Heart right ventricle (tissue), 16 donors: ENCODE data around the gene RPTN. TPM values are rescaled to one million over a fixed set of nuclear protein-coding genes. Genes with fewer than 3 reads are reported as not detected.
A peak's percentile ranks its signal among the peaks of the same experiment; 100 is the strongest.
"Not testable (repeated sequence)": the region's sequence is repeated elsewhere in the genome, so short reads cannot be mapped to it uniquely, and the experiment has no call there.

ENCODE experiments used
- ATAC-seq, 8 donors: fragments of 200-7000 bp; cut with Tn5 transposase; one replicate each; pipeline ENCODE4 v1.9.1; 2020; ENCODE audit warnings: mild to moderate bottlenecking in 8 of 8, moderate library complexity in 8 of 8, moderate number of reproducible peaks in 1 of 8
- DNase-seq, 2 donors: peaks; one replicate each; pipeline ENCODE4 v3.0.0-alpha.2; 2020
- H3K27ac ChIP-seq, 10 donors: fragments of 200-600 bp; sonication (generic) in 2 of 10; one replicate each; pipeline versions ENCODE4 v1.5.0 to v1.8.0; 2020 to 2022; ENCODE audit warnings: mild to moderate bottlenecking in 3 of 10
- H3K27me3 ChIP-seq, 7 donors: fragments of 200-600 bp; one replicate each; pipeline ENCODE4 v1.8.0; 2021 to 2022; ENCODE audit warnings: mild to moderate bottlenecking in 2 of 7
- H3K36me3 ChIP-seq, 9 donors: fragments of 200-600 bp; sonication (generic) in 1 of 9; one replicate each; pipeline versions ENCODE4 v1.5.0 to v1.8.0; 2020 to 2022; ENCODE audit warnings: mild to moderate bottlenecking in 2 of 9
- H3K4me1 ChIP-seq, 9 donors: fragments of 200-600 bp; sonication (generic) in 1 of 9; one replicate each; pipeline versions ENCODE4 v1.5.0 to v1.8.0; 2020 to 2022; ENCODE audit warnings: mild to moderate bottlenecking in 4 of 9
- H3K4me3 ChIP-seq, 10 donors: fragments of 200-600 bp; sonication (generic) in 2 of 10; one replicate each; pipeline versions ENCODE4 v1.5.0 to v1.8.0; 2020 to 2022; ENCODE audit warnings: mild to moderate bottlenecking in 7 of 10, moderate library complexity in 2 of 10
- H3K9me3 ChIP-seq, 11 donors: fragments of 200-600 bp in 10 of 11; sonication (generic) in 2 of 11; one replicate each; pipeline versions ENCODE4 v1.5.0 to v1.8.0; 2013 to 2022; ENCODE audit warnings: mild to moderate bottlenecking in 2 of 11, control low read depth in 1 of 11, moderate library complexity in 1 of 11
- CTCF ChIP-seq, 9 donors: fragments of 200-600 bp; sonication (generic) in 2 of 9; IDR thresholded peaks; one replicate each; pipeline versions ENCODE4 v1.5.0 to v1.8.0; 2021 to 2022; ENCODE audit warnings: antibody characterized with exemption in 9 of 9, mild to moderate bottlenecking in 5 of 9, moderate library complexity in 1 of 9
- WGBS, 2 donors: extraction: QIAGEN DNeasy Blood & Tissue Kit; methylation state at CpG; one replicate each; pipeline ENCODE4 v1.1.7; 2013; ENCODE audit warnings: inconsistent platforms in 1 of 2; 5-methylcytosine and 5-hydroxymethylcytosine counted together
- intact Hi-C, 10 donors: fragments of 100-400 bp; cut with DNase I; formaldehyde crosslinking; loops; one replicate each; pipeline versions ENCODE4 v1.11.1 to v1.14.2; 2022
- polyA plus RNA-seq, 2 donors: library from polyadenylated mRNA; stranded (reverse); fragments of 200-250 nt; gene quantifications; one replicate each; pipeline ENCODE4 v1.2.3, GENCODE V29; 2013
- total RNA-seq, 10 donors: library from RNA; stranded (reverse); fragmentation: NEBNext Ultra II Directional in 3 of 10; extraction: Animal tissue kit (Norgen Biotek cat#: 25700) in 3 of 10; gene quantifications; one replicate each; pipeline versions ENCODE4 v1.2.1 to v1.2.4, GENCODE V29; 2021 to 2023
- donor health status: Arrhythmogenic right ventricular cardiomyopathy.
- donor health status: ischemic (EF 13 %, LVEDD 7.1; RV severe dilation, severe dysfunction).
- donor health status: healthy with polysubstance abuse.
- donor health status: DM: no; HTN: yes; CAD: no.
- donor health status: DM: no; HTN: no; CAD: no.
- donor health status: ischemic (EF 25% LVEDD 6.9; RV normal size, moderate dysfunction).
- donor health status: ischemic (EF 25% LVEDD 5.7; RV mildly dilated, moderate dysfunction).
- donor health status: healthy.
- donor health status: DM: yes; HTN: yes; CAD: no.
- donor health status: Ischemic cardiomyopathy.
- donor health status: ischemic (EF 35%, LVEDD 5.7; RV mildly dilated, moderate dysfunction).
- donor health status: nonischemic (EF 11% LVEDD 7.7; RV severe dilation, severe dysfunction).
- donor health status: DM: yes; HTN: yes; CAD: no.
- donor health status: PGD.
- donor health status: ischemic (EF 29% LVEDD 5.4; RV normal size, mild dysfunction).
- donor health status: nonischemic (EF 23%, LVEDD 6.1; RV moderate dilation, normal function).

Gene RPTN
- total and polyA plus RNA-seq, 12 donors = not detected

GRCh38 chr1:152145769-152146168, 13.3 kb downstream of the RPTN start:
- peak overlapping the region in 1 of 10 donors; percentile 10 for H3K27ac ChIP-seq
- ATAC-seq (no peak), DNase-seq (no peak)
- WGBS, 2 donors = 76% methylated on average over 4 of the region's 4 CpGs
- peaks cover 0 to 24% (median 14%) of the 10 kb centered on the region in 11 donors for H3K9me3 ChIP-seq
- TF ChIP-seq CTCF (IDR thresholded peaks at IDR 0.05) = no peak
- H3K36me3 ChIP-seq = no peaks in the 10 kb centered on the region
- no peak overlapping the region for H3K4me3 ChIP-seq
- peaks cover 0 to 11% (median 9%) of the 10 kb centered on the region in 7 donors for H3K27me3 ChIP-seq
- H3K4me1 ChIP-seq = peaks cover 0 to 4% (median 0%) of the 10 kb centered on the region in 9 donors
- intact Hi-C loops = no loop called here

GRCh38 chr1:152144674-152145183, 14.3 kb downstream of the RPTN start:
- not testable (repeated sequence) for H3K4me1 ChIP-seq, DNase-seq, H3K36me3 ChIP-seq, ATAC-seq, H3K4me3 ChIP-seq, H3K27ac ChIP-seq
- intact Hi-C loops = loop anchor here in 7 of 10 donors (5.0 kb wide), 4 partner anchors 38 to 313 kb away; no protein-coding TSS in a partner anchor
- WGBS, 2 donors = 92 to 93% methylated on average over 25 of the region's 25 CpGs
- H3K27me3 ChIP-seq = peaks cover 0 to 22% (median 17%) of the 10 kb centered on the region in 7 donors
- peaks cover 0 to 24% (median 14%) of the 10 kb centered on the region in 11 donors for H3K9me3 ChIP-seq

- intact Hi-C loops = loop anchor here in 8 of 10 donors (2.0 to 5.0 kb wide), 6 partner anchors 39 to 315 kb away; no protein-coding TSS in a partner anchor
- TF ChIP-seq CTCF (IDR thresholded peaks at IDR 0.05) = no peak
- Histone ChIP-seq H3K36me3 (no peaks in the 10 kb centered on the region), H3K27me3 (peaks cover 0 to 25% (median 18%) of the 10 kb centered on the region in 7 donors), H3K4me3 (no peak overlapping the region), H3K27ac (no peak overlapping the region), H3K4me1 (peaks cover 0 to 4% (median 0%) of the 10 kb centered on the region in 9 donors), H3K9me3 (peaks cover 0 to 15% (median 9%) of the 10 kb centered on the region in 11 donors)
- WGBS, 2 donors = 54 to 69% methylated on average over 2 of the region's 2 CpGs
- DNase-seq (no peak), ATAC-seq (no peak)
Observed at GRCh38 chr1:152143150-152143887, 15.7 kb downstream of the RPTN start.

GRCh38 chr1:152141971-152142584, 16.9 kb downstream of the RPTN start:
- intact Hi-C loops = loop anchor here (1.0 to 5.0 kb wide), 9 partner anchors 40 to 317 kb away; no protein-coding TSS in a partner anchor

More at GRCh38 chr1:152141971-152142584, 16.9 kb downstream of the RPTN start:
- no peak overlapping the region for H3K27ac ChIP-seq
- H3K9me3 ChIP-seq = peaks cover 0 to 4% (median 0%) of the 10 kb centered on the region in 11 donors
- H3K27me3 ChIP-seq = peaks cover 0 to 31% (median 20%) of the 10 kb centered on the region in 7 donors
- peaks cover 0 to 4% (median 0%) of the 10 kb centered on the region in 9 donors for H3K4me1 ChIP-seq
- peak; percentile 50 to 82 (median 70) for TF ChIP-seq CTCF (IDR thresholded peaks at IDR 0.05)
- H3K4me3 ChIP-seq = no peak overlapping the region
- DNase-seq = peak; percentile 13 to 53
- peak in 2 of 8 donors; percentile 49 to 60 for ATAC-seq
- WGBS, 2 donors = 0 to 3% methylated on average over 1 of the region's 1 CpG
- no peaks in the 10 kb centered on the region for H3K36me3 ChIP-seq
